ENCODE measurements around the gene USP49. TPM values are rescaled to one million over a fixed set of nuclear protein-coding genes. Genes with fewer than 3 reads are reported as not detected.

Gene USP49
- total and polyA plus RNA-seq, 10 of the 15 experiments (the other 5 are each of a cell fraction or from before 2014, with no cell fraction given): 1.0 to 7.7 (median 4.3) TPM

DNA sequence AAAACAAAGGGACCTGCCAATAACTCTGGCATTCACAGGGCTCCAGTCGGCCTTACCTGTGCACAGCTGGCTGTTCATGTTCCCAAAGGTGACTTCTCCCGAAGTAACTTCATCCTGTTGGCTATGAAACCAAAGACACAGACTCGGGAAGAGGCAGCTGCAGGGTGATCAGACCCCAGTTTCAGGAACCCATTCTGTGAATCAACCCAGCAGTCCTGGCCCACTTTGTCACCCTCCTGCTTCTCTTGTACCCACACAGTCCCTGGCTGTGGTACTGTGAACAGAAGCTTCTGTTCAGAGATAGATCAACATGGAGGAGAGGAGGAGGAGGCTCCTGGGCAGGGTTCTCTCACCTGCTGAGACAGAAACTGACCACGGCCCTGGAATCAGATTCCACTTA lies 139.3 kb downstream of the USP49 start:
- SMC1A ChIA-PET (ENCODE audit: uncharacterized antibody, unreplicated experiment): no interaction called here
- RAD21 ChIA-PET (ENCODE audit: unreplicated experiment): no interaction called here
- H3K4me2 ChIP-seq (ENCODE audit: control insufficient read depth, insufficient read depth): no peak overlapping the region
- no peaks in the 10 kb centered on the region for H3K79me2 ChIP-seq (ENCODE audit: control insufficient read depth, insufficient read depth, low read length)
- no peaks in the 10 kb centered on the region for H3K36me3 ChIP-seq (ENCODE audit: control insufficient read depth in 2 of 2, insufficient read depth in 2 of 2, low read length in 1 of 2)
- no peak for ATAC-seq
- CTCF ChIA-PET: no interaction called here
- H3K27me3 ChIP-seq (replicated peaks in 1 of 2; ENCODE audit: control insufficient read depth in 2 of 2, insufficient read depth in 2 of 2, low read length in 1 of 2): peaks cover 0 to 4% of the 10 kb centered on the region in 2 experiments; a peak in 2 of 4 replicates
- H3K4me3 ChIP-seq: no peak overlapping the region
- no peak overlapping the region for H2AFZ ChIP-seq (ENCODE audit: control insufficient read depth, low read depth, low read length)
- no peaks in the 10 kb centered on the region for H3K9me3 ChIP-seq (replicated peaks; ENCODE audit: control insufficient read depth, insufficient read depth, low read length)
- intact Hi-C loops (cut with micrococcal nuclease; ENCODE audit: unreplicated experiment): no loop called here
- WGBS (ENCODE audit: insufficient coverage, insufficient replicate concordance, low lambda C conversion rate, missing lambda C conversion rate): 24% methylated on average over 4 of the region's 4 CpGs
- no peak for FAIRE-seq
- H3K27ac ChIP-seq (ENCODE audit: control insufficient read depth, insufficient read depth): no peak overlapping the region
- DNase-seq (ENCODE audit: low read depth, low spot score): no peak
- POLR2A ChIA-PET: no interaction called here
- BruUV-seq (replicated peaks): no TSS peak
- in situ Hi-C loops (cut with MboI): no loop called here
- H3K4me1 ChIP-seq (ENCODE audit: control insufficient read depth, insufficient read depth, low read length): no peaks in the 10 kb centered on the region
- no peak overlapping the region for H3K9ac ChIP-seq (ENCODE audit: control insufficient read depth, insufficient read depth, low read length)
- TF ChIP-seq STAT3 (IDR thresholded peaks at IDR 0.05; ENCODE audit: low read depth, low read length) (no peak), POLR2A (IDR thresholded peaks at IDR 0.05; ENCODE audit: low read depth, low read length) (no peak), ETV6 (conservative IDR thresholded peaks at IDR 0.05 in 1 of 2, IDR thresholded peaks at IDR 0.05 in 1 of 2; ENCODE audit: borderline replicate concordance in 1 of 2, low read depth in 1 of 2) (no peak), GABPA (IDR thresholded peaks at IDR 0.05; ENCODE audit: low read depth) (no peak), ZNF687 (IDR thresholded peaks at IDR 0.05) (no peak), LARP7 (IDR thresholded peaks at IDR 0.05) (no peak), KDM1A (IDR thresholded peaks at IDR 0.05; ENCODE audit: borderline replicate concordance) (no peak), RELB (IDR thresholded peaks at IDR 0.05; ENCODE audit: low read depth) (no peak), ZNF217 (IDR thresholded peaks at IDR 0.05) (no peak), SREBF2 (IDR thresholded peaks at IDR 0.05; ENCODE audit: low read length) (no peak), POU2F2 (IDR thresholded peaks at IDR 0.05; ENCODE audit: borderline replicate concordance, low read depth, low read length) (no peak), ZNF622 (IDR thresholded peaks at IDR 0.05) (no peak), FOXM1 (IDR thresholded peaks at IDR 0.05; ENCODE audit: low read depth, low read length) (no peak)
- TF ChIP-seq, protein P1, sequence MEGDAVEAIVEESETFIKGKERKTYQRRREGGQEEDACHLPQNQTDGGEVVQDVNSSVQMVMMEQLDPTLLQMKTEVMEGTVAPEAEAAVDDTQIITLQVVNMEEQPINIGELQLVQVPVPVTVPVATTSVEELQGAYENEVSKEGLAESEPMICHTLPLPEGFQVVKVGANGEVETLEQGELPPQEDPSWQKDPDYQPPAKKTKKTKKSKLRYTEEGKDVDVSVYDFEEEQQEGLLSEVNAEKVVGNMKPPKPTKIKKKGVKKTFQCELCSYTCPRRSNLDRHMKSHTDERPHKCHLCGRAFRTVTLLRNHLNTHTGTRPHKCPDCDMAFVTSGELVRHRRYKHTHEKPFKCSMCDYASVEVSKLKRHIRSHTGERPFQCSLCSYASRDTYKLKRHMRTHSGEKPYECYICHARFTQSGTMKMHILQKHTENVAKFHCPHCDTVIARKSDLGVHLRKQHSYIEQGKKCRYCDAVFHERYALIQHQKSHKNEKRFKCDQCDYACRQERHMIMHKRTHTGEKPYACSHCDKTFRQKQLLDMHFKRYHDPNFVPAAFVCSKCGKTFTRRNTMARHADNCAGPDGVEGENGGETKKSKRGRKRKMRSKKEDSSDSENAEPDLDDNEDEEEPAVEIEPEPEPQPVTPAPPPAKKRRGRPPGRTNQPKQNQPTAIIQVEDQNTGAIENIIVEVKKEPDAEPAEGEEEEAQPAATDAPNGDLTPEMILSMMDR (IDR thresholded peaks at IDR 0.05 in 2 of 3, conservative IDR thresholded peaks at IDR 0.05 in 1 of 3; ENCODE audit: control insufficient read depth in 2 of 3, extremely low read depth in 1 of 3, insufficient read depth in 1 of 3, low read depth in 3 of 3, low read length in 3 of 3): no peak
- H4K20me1 ChIP-seq (ENCODE audit: control insufficient read depth, insufficient read depth): no peaks in the 10 kb centered on the region

Data from GM12878 (cell line).